Stimulated activated naive CD4-positive, alpha-beta T cell treated with Interleukin-2 at 50 U/mL for 16 hours (primary cell): Measurements from ENCODE around the gene MTCL1.

Source experiments
- DNase-seq: peaks from one replicate; lab custom pipeline; 2025; lab: John Stamatoyannopoulos, UW

Gene MTCL1

GRCh38 chr18:8705238-8705960 is at the start of gene MTCL1:
TSS of gene MTCL1 (plus strand) at chr18:8705556. CDS start at chr18:8705661, 105 bp downstream.
- DNase-seq = peak; percentile 32

GRCh38 chr18:8656232-8656631 is 49.1 kb upstream of the MTCL1 start:
- DNase-seq = no peak

- no peak for DNase-seq
Observed at GRCh38 chr18:8657050-8657820, 48.1 kb upstream of the MTCL1 start.

GRCh38 chr18:8657873-8658470 is 47.4 kb upstream of the MTCL1 start:
- DNase-seq = no peak

GRCh38 chr18:8658858-8659485 is 46.4 kb upstream of the MTCL1 start:
- no peak for DNase-seq

- no peak for DNase-seq
Observed at GRCh38 chr18:8659609-8660242, 45.6 kb upstream of the MTCL1 start.

- DNase-seq = no peak
Observed at GRCh38 chr18:8660316-8660715, 45.0 kb upstream of the MTCL1 start.

- no peak for DNase-seq
Observed at GRCh38 chr18:8661754-8662559, 43.4 kb upstream of the MTCL1 start.

- DNase-seq = no peak
Observed at GRCh38 chr18:8662560-8663255, 42.6 kb upstream of the MTCL1 start.

GRCh38 chr18:8667846-8668245 is 37.5 kb upstream of the MTCL1 start:
- no peak for DNase-seq

GRCh38 chr18:8668381-8668780 is 37.0 kb upstream of the MTCL1 start:
- no peak for DNase-seq

GRCh38 chr18:8669571-8669970 is 35.8 kb upstream of the MTCL1 start:
- DNase-seq = no peak

- no peak for DNase-seq
Observed at GRCh38 chr18:8673256-8674209, 31.8 kb upstream of the MTCL1 start.

GRCh38 chr18:8675057-8675456 is 30.3 kb upstream of the MTCL1 start:
- no peak for DNase-seq

- no peak for DNase-seq
Observed at GRCh38 chr18:8681196-8681595, 24.2 kb upstream of the MTCL1 start.

- no peak for DNase-seq
Observed at GRCh38 chr18:8684577-8684976, 20.8 kb upstream of the MTCL1 start.

GRCh38 chr18:8685141-8685913 is 20.0 kb upstream of the MTCL1 start:
- DNase-seq = no peak

- no peak for DNase-seq
Observed at GRCh38 chr18:8685914-8686216, 19.5 kb upstream of the MTCL1 start.

GRCh38 chr18:8686611-8687010 is 18.7 kb upstream of the MTCL1 start:
- DNase-seq = no peak
